ENCODE data around the gene HYAL1.

- TF ChIP-seq CTCF (IDR thresholded peaks at IDR 0.05) (no peak), EP300 (IDR thresholded peaks at IDR 0.05) (no peak), POLR2AphosphoS5 (IDR thresholded peaks at IDR 0.05) (no peak), POLR2A (IDR thresholded peaks at IDR 0.05) (no peak)
These were observed 5.3 kb downstream of the HYAL1 start for GRCh38 chr3:50297896-50298725.
